Measurements from ENCODE around the gene KCNIP3. TPM values are rescaled to one million over a fixed set of nuclear protein-coding genes. Genes with fewer than 3 reads are reported as not detected.

KCNIP3 gene
- total and polyA plus RNA-seq, 2 donors (not counting 1 experiment from before 2014, with no cell fraction given) = not detected

DNA sequence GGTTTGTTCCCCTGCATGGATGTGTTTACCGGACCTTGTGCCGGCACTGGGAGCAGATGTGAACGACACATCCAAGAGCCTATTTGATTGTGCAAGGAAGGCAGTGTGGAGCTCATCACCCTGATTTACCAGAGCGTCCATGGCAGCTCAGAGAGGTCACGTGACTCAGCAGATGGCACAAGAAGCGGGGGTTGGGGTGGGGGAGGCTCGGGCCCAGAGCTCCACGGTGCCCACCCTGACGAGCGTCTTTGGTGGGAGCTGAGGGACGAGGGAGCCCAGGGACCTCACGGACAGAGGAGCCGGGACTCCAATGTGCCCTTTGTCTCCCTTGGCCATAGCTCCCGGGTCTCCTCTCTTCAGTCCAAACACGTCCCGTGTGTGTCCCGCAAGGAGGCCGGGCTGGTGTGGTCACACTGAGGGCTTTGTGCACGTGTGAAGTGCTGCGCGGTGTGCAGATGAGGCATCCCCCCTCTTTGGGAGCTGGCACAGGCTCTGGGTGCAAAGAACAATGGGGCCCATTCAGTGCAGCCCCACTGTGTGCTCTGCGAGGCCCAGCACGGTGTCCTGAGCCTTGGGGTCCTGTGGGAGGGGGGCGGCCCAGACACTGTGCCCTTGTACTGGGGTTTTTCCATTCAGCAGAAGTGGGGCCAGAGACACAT is 15.5 kb downstream of the KCNIP3 start:
- CTCF ChIA-PET = no interaction called here
- Histone ChIP-seq H3K79me2 (ENCODE audit: control insufficient read depth, insufficient read depth, low read length) (no peaks in the 10 kb centered on the region), H3K9me3 (ENCODE audit: control extremely low read depth in 1 of 3, control insufficient read depth in 2 of 3, insufficient read depth in 1 of 3, low read length in 2 of 3) (no peaks in the 10 kb centered on the region), H3K36me3 (replicated peaks in 1 of 2; ENCODE audit: control extremely low read depth in 1 of 2, control insufficient read depth in 1 of 2, extremely low read depth in 1 of 2, insufficient read depth in 2 of 2, low read length in 1 of 2) (no peaks in the 10 kb centered on the region), H3K27me3 (replicated peaks in 1 of 4; ENCODE audit: control extremely low read depth in 1 of 4, control insufficient read depth in 3 of 4, insufficient read depth in 4 of 4, low read length in 3 of 4) (no peaks in the 10 kb centered on the region), H3K4me1 (ENCODE audit: control insufficient read depth in 2 of 2, insufficient read depth in 2 of 2, low read length in 2 of 2) (no peaks in the 10 kb centered on the region), H4K20me1 (ENCODE audit: control insufficient read depth, insufficient read depth, low read length, poor library complexity, severe bottlenecking) (no peaks in the 10 kb centered on the region), H3K4me2 (replicated peaks; ENCODE audit: low read depth, low read length, poor library complexity, severe bottlenecking) (no peak overlapping the region), H3K27ac (ENCODE audit: low read length in 2 of 2) (no peak overlapping the region), H3K9ac (ENCODE audit: low read length) (no peak overlapping the region), H3K4me3 (ENCODE audit: control extremely low read depth in 1 of 5, extremely low read depth in 1 of 5, insufficient read depth in 1 of 5, low read depth in 2 of 5, low read length in 4 of 5) (no peak overlapping the region), H2AFZ (ENCODE audit: insufficient read depth, low read depth, low read length, poor library complexity, severe bottlenecking) (no peak overlapping the region)
- TF ChIP-seq EZH2 (IDR thresholded peaks at IDR 0.05; ENCODE audit: borderline replicate concordance, insufficient read depth, low read depth, low read length, poor library complexity, severe bottlenecking) = no peak
- TF ChIP-seq, protein P1, sequence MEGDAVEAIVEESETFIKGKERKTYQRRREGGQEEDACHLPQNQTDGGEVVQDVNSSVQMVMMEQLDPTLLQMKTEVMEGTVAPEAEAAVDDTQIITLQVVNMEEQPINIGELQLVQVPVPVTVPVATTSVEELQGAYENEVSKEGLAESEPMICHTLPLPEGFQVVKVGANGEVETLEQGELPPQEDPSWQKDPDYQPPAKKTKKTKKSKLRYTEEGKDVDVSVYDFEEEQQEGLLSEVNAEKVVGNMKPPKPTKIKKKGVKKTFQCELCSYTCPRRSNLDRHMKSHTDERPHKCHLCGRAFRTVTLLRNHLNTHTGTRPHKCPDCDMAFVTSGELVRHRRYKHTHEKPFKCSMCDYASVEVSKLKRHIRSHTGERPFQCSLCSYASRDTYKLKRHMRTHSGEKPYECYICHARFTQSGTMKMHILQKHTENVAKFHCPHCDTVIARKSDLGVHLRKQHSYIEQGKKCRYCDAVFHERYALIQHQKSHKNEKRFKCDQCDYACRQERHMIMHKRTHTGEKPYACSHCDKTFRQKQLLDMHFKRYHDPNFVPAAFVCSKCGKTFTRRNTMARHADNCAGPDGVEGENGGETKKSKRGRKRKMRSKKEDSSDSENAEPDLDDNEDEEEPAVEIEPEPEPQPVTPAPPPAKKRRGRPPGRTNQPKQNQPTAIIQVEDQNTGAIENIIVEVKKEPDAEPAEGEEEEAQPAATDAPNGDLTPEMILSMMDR (IDR thresholded peaks at IDR 0.05) = no peak
- Mint-ChIP-seq H3K4me1 (no peaks in the 10 kb centered on the region), H3K27me3 (peaks cover 5% of the 10 kb centered on the region), H3K4me3 (no peak overlapping the region), H3K27ac (no peak overlapping the region), H3K9me3 (ENCODE audit: insufficient read depth) (no peaks in the 10 kb centered on the region)
- POLR2A ChIA-PET = no interaction called here
- intact Hi-C loops (cut with micrococcal nuclease) = no loop called here
- ATAC-seq (ENCODE audit: low read depth) = no peak
- 93% methylated on average over 24 of the region's 24 CpGs for WGBS (ENCODE audit: insufficient coverage)
- DNase-seq = no peak

DNA sequence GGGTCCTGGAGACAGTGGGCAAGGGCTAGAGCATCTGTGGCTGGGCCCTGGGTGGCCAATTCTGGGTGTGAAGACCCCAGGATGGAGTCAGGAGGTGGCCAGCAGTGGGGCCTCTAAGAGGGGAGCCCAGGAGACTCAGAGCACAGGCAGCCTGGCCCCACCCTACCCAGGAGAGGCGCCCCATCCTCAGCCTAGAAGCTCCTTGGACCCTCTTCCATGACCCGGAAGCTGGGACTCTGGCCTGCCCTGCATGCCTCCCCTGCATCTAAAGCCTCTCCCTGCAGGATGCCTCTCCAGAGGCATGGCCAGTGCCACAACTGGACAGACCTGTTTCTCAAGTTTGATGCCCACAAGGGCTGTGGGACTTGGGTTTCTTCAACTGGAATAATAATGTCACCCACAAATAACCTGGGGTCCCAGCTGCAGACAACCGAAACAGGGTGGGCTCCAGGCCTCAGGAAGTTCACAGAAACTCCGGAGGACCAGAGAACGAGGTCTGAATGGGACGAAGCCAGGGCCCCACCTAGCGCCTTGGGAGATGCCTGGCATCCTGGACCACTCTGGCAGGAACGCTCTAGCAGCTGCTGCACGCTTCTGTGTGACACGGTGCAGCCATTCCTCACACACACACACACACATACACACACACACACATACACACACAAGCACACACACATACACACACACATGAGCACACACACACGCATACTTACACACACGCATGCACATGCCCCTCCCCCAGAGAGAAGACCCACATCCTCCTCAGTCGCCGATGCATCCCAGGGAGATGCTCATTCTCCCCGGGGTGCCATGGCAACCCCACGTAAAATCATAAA is 16.4 kb downstream of the KCNIP3 start:
- H3K27ac ChIP-seq (ENCODE audit: low read length in 2 of 2) = no peak overlapping the region
- 87% methylated on average over 10 of the region's 16 CpGs for WGBS (ENCODE audit: insufficient coverage)

More for the DNA sequence above, 16.4 kb downstream of the KCNIP3 start:
- ATAC-seq (ENCODE audit: low read depth) (no peak), DNase-seq (no peak)
- CTCF ChIA-PET = no interaction called here
- TF ChIP-seq EZH2 (IDR thresholded peaks at IDR 0.05; ENCODE audit: borderline replicate concordance, insufficient read depth, low read depth, low read length, poor library complexity, severe bottlenecking) = no peak
- TF ChIP-seq, protein P1 (IDR thresholded peaks at IDR 0.05) = no peak
- Mint-ChIP-seq H3K27me3 (peaks cover 2% of the 10 kb centered on the region), H3K4me1 (no peaks in the 10 kb centered on the region), H3K4me3 (no peak overlapping the region), H3K27ac (no peak overlapping the region), H3K9me3 (ENCODE audit: insufficient read depth) (no peaks in the 10 kb centered on the region)
- intact Hi-C loops (cut with micrococcal nuclease) = no loop called here
- Histone ChIP-seq H3K9ac (ENCODE audit: low read length) (no peak overlapping the region), H3K27me3 (replicated peaks in 1 of 4; ENCODE audit: control extremely low read depth in 1 of 4, control insufficient read depth in 3 of 4, insufficient read depth in 4 of 4, low read length in 3 of 4) (no peaks in the 10 kb centered on the region), H3K4me1 (ENCODE audit: control insufficient read depth in 2 of 2, insufficient read depth in 2 of 2, low read length in 2 of 2) (no peaks in the 10 kb centered on the region), H3K36me3 (replicated peaks in 1 of 2; ENCODE audit: control extremely low read depth in 1 of 2, control insufficient read depth in 1 of 2, extremely low read depth in 1 of 2, insufficient read depth in 2 of 2, low read length in 1 of 2) (no peaks in the 10 kb centered on the region), H2AFZ (ENCODE audit: insufficient read depth, low read depth, low read length, poor library complexity, severe bottlenecking) (no peak overlapping the region), H3K4me3 (ENCODE audit: control extremely low read depth in 1 of 5, extremely low read depth in 1 of 5, insufficient read depth in 1 of 5, low read depth in 2 of 5, low read length in 4 of 5) (no peak overlapping the region), H3K79me2 (ENCODE audit: control insufficient read depth, insufficient read depth, low read length) (no peaks in the 10 kb centered on the region), H4K20me1 (ENCODE audit: control insufficient read depth, insufficient read depth, low read length, poor library complexity, severe bottlenecking) (no peaks in the 10 kb centered on the region), H3K4me2 (replicated peaks; ENCODE audit: low read depth, low read length, poor library complexity, severe bottlenecking) (no peak overlapping the region), H3K9me3 (ENCODE audit: control extremely low read depth in 1 of 3, control insufficient read depth in 2 of 3, insufficient read depth in 1 of 3, low read length in 2 of 3) (no peaks in the 10 kb centered on the region)
- POLR2A ChIA-PET = no interaction called here

All from B cell (primary cell).